DMS53 (cell line): ENCODE data around the gene IGFBP4.

Experiments used
- DNase-seq: peaks from one replicate; lab custom pipeline; 2025; lab: John Stamatoyannopoulos, UW

The IGFBP4 gene

DNA sequence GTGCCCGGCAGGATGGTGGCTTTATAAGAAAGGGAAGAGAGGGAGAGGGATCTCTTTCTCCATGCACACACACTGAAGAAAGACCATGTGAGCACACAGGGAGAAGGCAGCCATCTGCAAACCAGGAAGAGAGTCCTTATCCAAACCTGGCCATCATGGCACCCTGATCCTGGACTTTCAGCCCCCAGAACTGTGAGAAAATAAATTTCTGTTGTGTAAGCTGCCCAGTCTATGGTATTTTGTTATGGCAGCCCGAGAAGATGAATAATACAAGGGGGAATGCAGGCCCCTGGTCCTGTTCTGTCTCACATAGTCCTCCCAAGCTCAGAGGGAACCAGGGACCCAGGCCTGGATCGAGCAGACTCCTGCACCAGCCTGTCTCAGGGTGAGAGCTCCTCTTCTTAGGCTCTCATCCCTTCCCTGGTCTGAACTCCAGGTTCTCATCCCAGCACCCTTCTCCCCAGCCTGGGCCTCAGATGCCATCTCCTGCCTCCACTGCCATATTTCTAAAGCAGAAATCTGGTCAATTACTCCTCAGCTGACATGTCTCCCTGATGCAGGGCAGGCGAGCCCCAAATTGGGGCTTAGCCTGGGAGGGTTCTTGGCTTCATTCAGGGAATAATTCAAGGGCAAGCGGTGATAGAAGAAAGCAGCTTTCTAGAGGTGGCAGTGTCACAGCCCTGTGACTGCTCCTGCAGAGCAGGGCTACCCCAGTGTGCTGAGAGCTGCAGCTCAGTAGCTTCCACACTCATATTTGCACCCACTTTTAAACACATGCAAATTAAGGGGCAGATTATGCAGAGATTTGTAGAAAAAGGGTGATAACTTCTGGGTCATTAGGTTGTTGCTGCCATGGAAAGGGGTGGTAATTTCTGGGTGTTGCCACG is 28.8 kb downstream of the IGFBP4 start:
- no peak for DNase-seq

- no peak for DNase-seq
Observed at GRCh38 chr17:40472733-40473452, 29.6 kb downstream of the IGFBP4 start.

DNA sequence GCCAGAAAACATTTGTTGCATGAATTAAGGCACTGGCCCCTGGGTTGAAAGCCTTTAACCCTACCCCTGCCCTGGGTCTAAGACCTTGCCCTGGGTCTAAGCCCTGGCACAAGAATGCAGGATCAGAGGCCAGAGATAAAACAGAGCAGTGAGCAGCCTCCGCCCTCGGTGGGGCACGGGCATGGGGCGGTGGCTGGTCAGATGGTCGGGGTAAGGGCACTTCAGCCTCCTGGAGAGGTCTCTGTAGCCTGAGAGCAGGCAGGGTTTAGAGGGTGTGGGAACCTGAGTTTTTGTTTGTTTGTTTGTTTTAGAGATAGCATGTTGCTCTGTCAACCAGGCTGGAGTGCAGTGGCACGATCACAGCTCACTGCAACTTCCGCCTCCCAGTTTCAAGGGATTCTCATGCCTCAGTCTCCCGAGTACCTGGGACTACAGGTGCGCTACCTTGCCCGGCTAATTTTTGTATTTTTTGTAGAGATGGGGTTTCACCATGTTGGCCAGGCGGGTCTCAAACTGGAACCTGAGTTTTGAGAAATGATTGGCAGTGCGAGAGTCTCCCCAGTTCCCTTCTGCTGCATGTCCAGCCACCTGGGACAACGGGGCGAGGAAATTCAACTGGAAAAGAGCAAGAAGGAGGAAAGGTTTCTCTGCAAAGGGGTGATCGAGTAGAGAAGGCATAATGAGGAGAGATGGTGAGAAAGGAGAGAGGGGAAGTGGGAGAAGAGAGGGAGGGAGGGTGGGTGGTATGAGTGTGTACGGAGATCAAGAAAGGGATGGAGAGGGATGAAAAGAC is 30.5 kb downstream of the IGFBP4 start:
- peak; percentile 8 for DNase-seq

DNA sequence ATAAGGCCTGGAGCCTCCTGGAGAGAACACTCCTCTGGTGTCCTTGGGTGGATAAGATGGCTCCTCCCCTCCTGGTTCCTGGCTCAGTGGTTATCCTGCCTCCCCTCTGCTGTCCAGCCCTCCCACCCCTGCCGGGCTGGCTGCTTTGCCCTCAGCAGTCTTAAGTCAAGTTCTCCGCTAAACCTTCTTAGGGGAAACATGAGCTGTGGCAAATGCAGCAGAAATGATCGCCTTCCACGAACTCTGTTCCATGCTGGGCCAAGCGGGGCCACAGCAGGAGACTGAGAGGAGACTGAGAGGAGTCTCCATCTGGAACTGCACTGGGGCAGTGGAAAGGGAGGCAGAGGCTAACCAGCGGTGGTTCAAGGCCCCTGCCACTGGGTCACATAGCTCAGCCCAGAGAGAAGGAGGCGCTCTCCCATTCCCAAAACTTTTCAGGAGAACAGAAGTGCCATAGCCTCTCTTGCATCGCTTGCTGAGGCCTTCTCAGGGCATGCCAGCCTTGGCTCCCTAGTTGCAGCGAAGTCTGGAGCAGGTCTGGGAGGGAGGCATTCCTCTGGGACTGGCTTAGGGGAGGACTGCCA is 31.3 kb downstream of the IGFBP4 start:
- no peak for DNase-seq

DNA sequence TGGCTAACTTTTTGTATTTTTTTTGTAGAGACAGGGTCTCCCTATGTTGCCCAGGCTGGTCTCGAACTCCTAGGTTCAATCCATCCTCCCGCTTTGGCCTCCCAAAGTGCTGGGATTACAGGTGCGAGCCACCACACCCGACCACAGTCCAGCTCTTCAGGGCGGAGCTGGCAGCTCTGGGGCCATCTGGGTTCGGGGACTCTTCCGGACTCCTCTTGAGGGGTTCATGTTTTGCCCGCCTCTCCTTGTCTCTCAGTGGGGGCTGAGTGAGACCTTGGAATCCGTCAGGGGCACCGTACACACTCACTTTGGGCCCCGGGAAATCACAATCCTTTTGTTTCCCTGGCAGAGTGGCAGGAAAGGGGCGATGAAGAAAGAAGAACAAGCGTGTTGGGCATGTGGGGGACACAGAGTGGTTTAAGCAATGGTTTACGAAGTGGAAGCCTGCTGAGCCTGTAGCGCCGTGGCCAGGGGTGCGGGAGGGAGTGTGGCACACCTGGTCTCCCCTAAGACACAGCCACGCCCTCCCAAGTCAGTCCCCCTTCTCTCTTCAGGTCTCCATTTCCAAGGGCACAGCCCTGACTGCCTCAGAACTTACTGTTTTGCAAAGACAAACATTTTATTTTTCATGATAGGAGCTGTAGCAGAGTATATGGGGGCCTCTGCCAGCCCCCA is 32.1 kb downstream of the IGFBP4 start:
- no peak for DNase-seq

DNA sequence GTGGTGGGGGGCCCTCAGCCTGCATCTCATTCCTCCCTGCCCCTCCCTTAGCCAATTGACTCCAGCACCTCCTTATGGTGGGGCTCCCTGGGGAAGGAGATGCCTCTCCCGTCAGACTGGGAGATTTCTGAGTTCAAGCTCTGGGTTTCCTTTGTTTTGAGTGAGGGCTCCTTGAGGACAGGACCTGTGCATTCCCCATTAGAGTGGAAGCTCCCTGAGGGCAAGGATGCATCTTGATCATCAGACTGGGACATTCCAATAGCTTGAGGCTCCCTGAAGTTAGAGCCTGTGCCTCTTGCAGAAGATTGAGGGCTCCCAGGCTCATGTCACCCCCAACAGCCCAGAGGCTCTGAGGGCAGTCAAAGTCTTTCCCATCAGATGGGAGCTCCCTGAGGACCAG is 34.5 kb downstream of the IGFBP4 start:
- no peak for DNase-seq

DNA sequence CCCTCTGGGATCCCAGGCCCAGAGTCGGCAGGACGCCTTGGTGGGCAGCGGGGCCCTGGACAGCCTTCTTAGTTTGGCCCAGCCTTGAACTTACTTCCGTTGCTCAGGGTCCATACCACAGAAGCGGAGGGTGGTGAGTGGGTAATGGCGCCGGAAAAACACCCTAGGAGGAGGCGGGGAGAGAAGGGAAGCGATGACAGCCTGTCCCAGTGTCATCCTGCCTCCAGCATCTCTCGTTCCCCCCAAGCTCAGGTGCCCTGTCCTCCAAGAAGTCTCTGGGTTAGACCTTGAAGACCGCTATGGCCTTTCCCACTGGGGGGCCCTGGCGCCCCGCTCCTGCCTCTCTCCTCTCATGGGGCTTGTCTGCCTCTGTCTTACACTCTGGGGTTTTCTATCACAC is 35.2 kb downstream of the IGFBP4 start:
- DNase-seq: no peak

- no peak for DNase-seq
Observed at GRCh38 chr17:40479754-40480480, 36.7 kb downstream of the IGFBP4 start.

- peak; percentile 16 for DNase-seq
Observed at GRCh38 chr17:40480501-40481003, 37.3 kb downstream of the IGFBP4 start.

GRCh38 chr17:40481106-40481505 is 37.9 kb downstream of the IGFBP4 start:
- DNase-seq: no peak

DNA sequence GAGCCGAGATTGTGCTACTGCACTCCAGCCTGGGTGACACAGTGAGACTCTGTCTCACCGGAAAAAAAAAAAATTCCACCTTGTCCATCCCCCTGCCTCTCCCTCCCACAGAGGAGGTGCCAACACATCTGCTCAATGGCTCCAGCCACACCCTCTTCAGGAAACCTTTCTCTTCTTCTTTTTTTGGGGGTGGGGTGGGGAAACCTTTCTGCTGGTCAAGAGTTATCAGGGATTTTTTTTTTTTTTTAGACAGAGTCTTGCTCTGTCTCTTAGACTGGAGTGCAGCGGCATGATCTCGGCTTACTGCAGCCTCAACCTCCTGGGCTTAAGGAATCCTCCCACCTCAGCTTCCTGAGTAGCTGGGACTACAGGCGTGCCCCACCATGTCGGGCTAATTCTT is 39.5 kb downstream of the IGFBP4 start:
- no peak for DNase-seq

DNA sequence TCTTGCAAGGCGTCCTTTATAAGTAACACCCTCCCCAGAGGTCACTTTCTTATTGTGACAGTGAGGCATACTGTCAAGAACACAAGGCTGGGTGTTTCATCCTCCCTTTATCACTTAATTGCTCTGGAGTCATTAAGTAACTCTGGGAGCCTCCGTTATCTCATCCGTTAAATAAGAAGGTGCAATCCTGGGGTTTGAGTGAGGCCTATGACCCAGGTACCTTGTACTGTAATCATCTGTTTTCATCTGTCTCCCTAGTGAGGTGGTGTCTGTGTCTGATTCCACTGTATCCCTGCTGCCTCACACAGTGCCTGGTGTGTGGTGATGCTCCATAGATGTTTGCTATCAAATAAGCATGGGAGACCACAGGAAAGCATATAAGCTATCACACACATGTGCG is 40.4 kb downstream of the IGFBP4 start:
- no peak for DNase-seq

GRCh38 chr17:40484285-40484972 is 41.2 kb downstream of the IGFBP4 start:
- no peak for DNase-seq

DNA sequence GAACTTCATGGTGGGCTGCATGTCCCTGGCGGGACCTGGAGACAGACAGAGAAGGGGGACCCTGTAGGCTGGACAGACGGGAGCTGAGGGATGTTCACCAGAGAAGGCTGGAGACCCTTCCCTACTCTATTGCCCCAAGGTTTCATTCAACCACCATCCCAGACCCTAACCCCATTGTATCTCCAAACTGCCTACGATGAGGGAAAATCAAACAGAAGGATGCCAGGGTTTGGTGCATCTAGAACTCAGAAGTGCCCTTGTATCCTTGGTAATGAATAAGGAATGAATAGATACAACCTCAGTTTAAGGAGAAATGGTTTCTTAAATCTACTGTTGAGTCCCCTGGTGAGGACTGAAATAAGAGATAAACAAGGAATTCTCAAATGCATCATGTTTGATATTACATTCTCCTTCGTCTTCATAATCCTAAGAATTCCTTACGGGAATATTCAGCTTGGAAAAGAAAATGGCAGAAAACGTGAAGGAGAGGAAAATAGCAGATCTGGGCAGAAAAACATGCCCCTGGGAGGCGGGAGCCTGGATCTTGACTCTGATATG is 41.8 kb downstream of the IGFBP4 start:
- DNase-seq: no peak

GRCh38 chr17:40485851-40486521 is 42.7 kb downstream of the IGFBP4 start:
- peak; percentile 22 for DNase-seq

DNA sequence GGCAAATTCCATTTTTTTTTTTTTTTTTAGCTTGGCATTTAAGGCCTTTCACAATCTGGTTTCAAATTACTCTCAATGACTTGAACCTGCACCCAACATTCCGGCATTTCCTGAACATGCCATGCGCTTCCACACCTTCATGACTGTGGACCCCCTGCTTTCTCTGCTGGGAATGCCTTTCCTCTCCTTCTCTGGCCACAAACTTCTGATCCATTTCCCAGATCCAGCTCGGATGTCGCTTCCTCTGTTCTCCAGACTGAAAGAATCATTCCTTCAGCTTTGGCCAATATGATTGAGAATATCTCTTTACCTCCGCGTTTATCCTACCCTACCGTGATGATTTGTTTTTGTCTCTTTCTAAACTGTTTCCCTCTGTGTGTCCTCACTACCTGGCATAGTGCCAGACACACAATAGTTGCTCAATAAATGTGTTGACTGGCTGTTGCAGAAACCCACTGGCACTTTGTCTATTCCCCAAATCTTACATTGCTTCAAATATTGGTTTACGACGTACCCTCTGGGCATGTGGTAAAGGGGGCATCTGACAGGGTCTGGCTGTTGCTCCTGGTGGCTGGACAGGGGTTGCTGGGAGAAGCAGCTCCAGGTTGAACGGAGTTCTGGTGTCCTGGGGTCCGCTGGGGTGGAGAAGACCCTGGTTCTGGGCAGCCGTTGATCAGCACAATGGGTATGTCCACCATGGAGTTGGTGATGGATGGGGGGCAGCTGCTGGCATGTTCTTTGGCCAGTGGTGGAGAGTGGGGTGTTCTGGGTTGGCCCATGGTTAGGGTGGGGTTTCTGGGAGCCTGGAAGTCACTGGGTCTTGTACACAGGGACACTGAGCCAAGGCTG is 43.5 kb downstream of the IGFBP4 start:
- DNase-seq: no peak

DNA sequence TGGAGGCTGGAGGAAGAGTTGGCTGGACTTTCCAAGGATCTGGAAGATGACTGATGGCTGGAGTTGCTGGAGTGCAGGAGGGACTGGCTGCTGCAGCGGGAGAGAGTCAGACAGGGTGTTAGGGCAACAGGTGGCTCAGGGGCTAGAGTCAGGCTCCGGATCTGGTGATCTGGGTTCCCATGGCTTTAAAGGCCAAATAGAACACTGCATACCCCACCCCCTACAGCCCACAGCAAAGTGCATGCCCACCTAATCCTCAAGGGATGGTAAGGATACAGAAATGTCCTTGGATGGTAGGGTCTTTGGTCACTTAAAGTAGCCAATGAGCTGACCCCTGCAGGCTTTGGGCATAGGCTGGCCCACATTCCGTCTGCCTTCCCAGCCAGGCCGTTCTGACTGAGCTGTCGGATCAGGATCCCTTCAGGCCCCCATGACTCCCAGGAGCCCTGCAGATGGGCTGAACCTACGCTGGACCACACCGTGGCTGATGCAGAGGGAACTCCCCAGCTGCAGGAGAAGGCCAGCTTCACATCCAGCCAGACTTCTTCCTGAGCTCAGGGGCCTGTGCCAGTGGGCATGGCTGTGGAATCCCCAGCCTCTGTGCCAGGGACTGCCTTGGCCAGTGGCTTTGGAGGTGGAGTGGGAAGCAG is 44.2 kb downstream of the IGFBP4 start:
- DNase-seq: no peak
